Activated CD4-positive, CD25-positive, alpha-beta regulatory T cell treated with anti-CD3 and anti-CD28 coated beads, Interleukin-2, amount 50 U/mL, for 16 hours (primary cell): ENCODE data around the gene LTBP3.

Experiments
- DNase-seq: peaks from one replicate; pipeline ENCODE4 v3.0.0-alpha.2; 2020; ENCODE audit warnings: low read depth, low spot score

Gene LTBP3

DNA sequence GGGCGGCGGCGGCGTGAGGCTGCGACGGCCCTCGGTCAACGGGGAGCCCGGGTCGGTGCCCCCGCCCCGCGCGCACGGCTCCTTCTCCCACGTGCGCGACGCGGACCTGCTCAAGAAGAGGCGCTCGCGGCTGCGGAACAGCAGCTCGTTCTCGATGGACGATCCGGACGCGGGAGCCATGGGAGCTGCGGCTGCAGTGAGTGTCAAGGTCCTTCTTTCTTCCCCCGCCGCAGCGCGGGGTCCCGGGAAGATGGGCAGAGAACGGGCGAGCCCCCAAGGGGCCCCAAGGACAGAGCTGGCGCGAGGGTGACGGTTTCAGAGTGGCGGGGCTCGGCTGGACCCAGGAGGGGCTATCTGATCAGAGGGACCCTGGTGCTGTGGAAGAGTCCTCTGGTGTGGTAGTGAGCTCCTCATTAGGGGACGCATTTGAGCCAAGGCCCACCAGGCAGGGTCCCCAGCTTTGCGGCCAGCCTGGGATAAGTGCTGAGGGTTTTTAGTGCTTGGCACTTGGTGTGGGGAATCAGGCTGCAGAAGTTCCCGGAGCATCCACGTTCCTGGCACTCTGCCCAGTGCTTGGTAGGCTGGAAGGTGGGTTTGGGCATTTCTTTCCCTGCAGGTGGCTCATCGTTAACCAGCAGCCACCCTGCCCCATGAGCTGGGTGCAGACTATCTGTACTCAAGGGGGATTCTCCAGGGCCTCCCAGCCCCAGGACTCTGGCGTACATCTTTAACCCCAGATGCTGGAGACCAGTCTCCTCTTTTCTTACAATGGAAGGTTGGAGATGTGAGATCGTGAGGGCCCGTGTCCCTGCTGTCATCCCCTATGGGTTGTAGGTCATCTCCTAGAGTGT, 27.5 kb upstream of the LTBP3 start:
- no peak for DNase-seq

DNA sequence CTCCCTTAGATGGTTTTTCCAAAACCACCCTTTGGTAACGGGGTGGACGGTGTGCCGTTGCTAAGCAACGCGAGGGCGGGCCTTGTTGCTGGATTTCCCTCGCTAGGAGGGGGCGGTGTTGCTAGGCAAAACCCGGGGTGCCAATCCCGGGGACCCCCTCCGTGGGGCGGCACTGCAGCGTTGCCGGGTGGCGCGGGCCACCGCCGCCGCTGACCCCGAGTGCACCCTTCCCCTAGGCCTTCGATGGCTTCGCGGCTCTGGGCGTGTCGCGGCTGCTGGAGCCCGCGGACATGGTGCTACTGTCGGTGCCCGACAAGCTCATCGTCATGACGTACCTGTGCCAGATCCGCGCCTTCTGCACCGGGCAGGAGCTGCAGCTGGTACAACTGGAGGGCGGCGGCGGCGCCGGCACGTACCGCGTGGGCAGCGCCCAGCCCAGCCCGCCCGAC, 26.6 kb upstream of the LTBP3 start:
- no peak for DNase-seq

DNA sequence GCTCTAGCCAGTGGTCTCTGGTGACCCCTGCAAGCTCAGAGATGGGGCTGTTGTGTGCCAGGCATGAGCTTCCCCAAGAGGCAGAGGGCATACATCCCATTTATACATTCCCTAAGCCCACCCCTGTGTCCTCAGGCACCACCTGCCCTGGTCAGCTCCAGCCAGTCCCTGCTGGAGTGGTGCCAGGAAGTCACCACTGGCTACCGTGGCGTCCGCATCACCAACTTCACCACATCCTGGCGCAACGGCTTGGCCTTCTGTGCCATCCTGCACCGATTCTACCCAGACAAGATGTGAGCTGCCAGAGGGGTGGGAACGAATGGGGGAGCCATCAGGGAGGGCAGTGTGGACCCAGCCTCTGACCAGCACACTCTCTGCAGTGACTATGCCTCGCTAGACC, 25.9 kb upstream of the LTBP3 start:
- no peak for DNase-seq

GRCh38 chr11:65583589-65583988, 25.4 kb upstream of the LTBP3 start:
- no peak for DNase-seq

DNA sequence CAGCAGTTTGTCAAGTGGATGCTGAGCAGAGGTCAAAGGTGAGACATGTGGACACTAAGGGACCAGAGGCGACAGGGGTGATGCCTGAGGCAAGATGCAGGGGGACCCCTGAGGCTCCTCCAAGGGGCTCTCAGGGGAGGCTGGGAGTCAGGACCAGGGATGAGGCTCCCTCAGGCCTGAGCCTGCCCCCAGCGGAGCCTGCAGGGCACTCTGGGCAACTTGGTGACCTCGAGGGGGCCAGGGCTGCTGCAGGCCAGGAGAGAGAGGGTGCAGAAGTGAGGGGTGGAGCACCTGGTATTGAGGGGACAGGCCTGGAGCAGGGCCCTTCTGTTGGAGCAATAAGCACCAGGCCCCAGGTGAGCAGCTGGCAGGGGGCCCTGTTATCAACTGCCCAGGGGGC, 23.8 kb upstream of the LTBP3 start:
- no peak for DNase-seq

GRCh38 chr11:65580756-65581155, 22.6 kb upstream of the LTBP3 start:
- DNase-seq: no peak

GRCh38 chr11:65580031-65580692, 22.0 kb upstream of the LTBP3 start:
- DNase-seq: no peak

GRCh38 chr11:65579291-65579690, 21.1 kb upstream of the LTBP3 start:
- DNase-seq: no peak

GRCh38 chr11:65578667-65579066, 20.5 kb upstream of the LTBP3 start:
- no peak for DNase-seq

GRCh38 chr11:65578134-65578533, 20.0 kb upstream of the LTBP3 start:
- no peak for DNase-seq

DNA sequence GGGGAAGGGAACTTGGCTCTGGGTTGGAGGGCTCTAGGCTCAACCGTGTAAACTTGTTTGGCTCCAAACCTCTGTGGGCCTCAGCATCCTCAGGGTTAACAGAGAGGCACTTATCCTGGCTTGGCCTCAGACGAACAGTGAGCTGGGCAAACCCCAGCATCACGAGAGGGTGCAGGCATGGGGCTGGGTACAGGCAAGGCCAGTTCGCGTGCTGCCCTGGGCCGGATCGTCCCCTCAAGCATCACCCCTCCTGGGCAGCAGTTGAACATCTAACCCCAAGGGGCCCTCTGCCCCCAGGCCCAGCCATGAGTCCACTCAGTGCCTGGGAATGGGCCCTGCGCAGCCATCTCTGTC, 19.6 kb upstream of the LTBP3 start:
- DNase-seq: no peak

GRCh38 chr11:65576867-65577755, 19.0 kb upstream of the LTBP3 start:
- no peak for DNase-seq

DNA sequence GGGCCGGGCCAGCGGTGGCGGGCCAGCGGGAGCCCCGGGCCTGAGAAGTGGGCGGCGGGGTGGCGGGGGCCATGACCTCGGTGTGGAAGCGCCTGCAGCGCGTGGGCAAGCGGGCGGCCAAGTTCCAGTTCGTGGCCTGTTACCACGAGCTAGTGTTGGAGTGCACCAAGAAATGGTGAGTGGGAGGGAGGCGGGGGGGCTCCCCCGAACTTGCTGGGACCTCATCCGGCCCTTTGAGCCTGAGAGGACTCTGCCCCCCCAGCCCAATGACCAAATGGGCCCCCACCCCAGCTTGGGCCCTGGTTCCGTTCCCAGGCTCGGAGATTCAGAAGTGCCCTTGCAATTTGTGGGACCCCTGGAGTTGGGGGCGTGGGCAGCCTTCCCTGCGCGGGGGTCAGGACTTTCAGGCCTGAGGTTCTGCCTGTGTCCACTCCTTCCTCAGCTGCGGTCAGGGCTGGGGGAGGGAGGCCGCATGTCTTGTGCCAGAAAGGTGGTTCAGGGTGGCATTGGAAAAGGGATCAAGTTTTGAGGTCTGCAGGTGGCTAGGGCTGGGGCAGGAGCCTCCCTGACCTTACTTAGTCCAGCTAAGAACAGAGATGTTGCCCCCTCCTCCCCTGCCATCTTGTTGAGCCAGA, 18.2 kb upstream of the LTBP3 start:
- no peak for DNase-seq

- DNase-seq: peak; percentile 48
Observed at GRCh38 chr11:65575568-65576231, 17.5 kb upstream of the LTBP3 start, which contains the start of gene EHBP1L1. EHBP1L1 (plus strand) TSS chr11:65576053; CDS start chr11:65576303, 250 bp downstream.

- DNase-seq: no peak
Observed at GRCh38 chr11:65574811-65575567, 16.8 kb upstream of the LTBP3 start.

GRCh38 chr11:65574109-65574810, 16.1 kb upstream of the LTBP3 start:
- peak; percentile 63 for DNase-seq

GRCh38 chr11:65573391-65574079, 15.4 kb upstream of the LTBP3 start:
- DNase-seq: no peak

GRCh38 chr11:65572356-65573051, 14.3 kb upstream of the LTBP3 start, which contains the start of gene FAM89B:
FAM89B (plus strand) TSS chr11:65572538; CDS start chr11:65572670, 132 bp downstream.
- peak; percentile 78 for DNase-seq
